HG02588 (cell line): ENCODE results near the gene POLD4.
A peak's percentile ranks its signal among the peaks of the same experiment; 100 is the strongest.

Experiments
- ATAC-seq: cut with Tn5 transposase; IDR thresholded peaks from one replicate; pipeline ENCODE4 v1.9.1; 2021; ENCODE audit warnings: mild to moderate bottlenecking, moderate library complexity; ENCODE audit not compliant: unreplicated experiment

POLD4 gene

GRCh38 chr11:67389477-67389876, 36.1 kb upstream of the POLD4 start:
- no peak for ATAC-seq

- no peak for ATAC-seq
These were observed 34.2 kb upstream of the POLD4 start for GRCh38 chr11:67387518-67387917.

GRCh38 chr11:67387069-67387468, 33.7 kb upstream of the POLD4 start:
- no peak for ATAC-seq

GRCh38 chr11:67384851-67385366, 31.6 kb upstream of the POLD4 start:
- ATAC-seq = no peak

GRCh38 chr11:67382276-67383136, 29.2 kb upstream of the POLD4 start:
- peak; percentile 52 for ATAC-seq

GRCh38 chr11:67381244-67381972, 28.1 kb upstream of the POLD4 start:
- no peak for ATAC-seq

GRCh38 chr11:67379061-67380058, 26.0 kb upstream of the POLD4 start:
- ATAC-seq = no peak

GRCh38 chr11:67378544-67378943, 25.2 kb upstream of the POLD4 start:
- no peak for ATAC-seq

GRCh38 chr11:67376873-67377808, 23.8 kb upstream of the POLD4 start:
- no peak for ATAC-seq

- no peak for ATAC-seq
These were observed 22.9 kb upstream of the POLD4 start for GRCh38 chr11:67376063-67376820.

GRCh38 chr11:67375320-67376055, 22.1 kb upstream of the POLD4 start:
- ATAC-seq = no peak

GRCh38 chr11:67374571-67375281, 21.4 kb upstream of the POLD4 start:
- no peak for ATAC-seq

GRCh38 chr11:67373648-67374570, 20.6 kb upstream of the POLD4 start:
- ATAC-seq = no peak

- ATAC-seq = no peak
These were observed 19.8 kb upstream of the POLD4 start, which contains the start of gene CLCF1 for GRCh38 chr11:67372993-67373647. Gene CLCF1 (minus strand): TSS chr11:67373598. CDS start chr11:67373539, 59 bp downstream.

- ATAC-seq = no peak
These were observed 19.1 kb upstream of the POLD4 start for GRCh38 chr11:67372321-67372992.
